Body of pancreas (tissue), 4 donors: Measurements from ENCODE around the gene FAH.

Experiments used
- CTCF ChIP-seq, 7 experiments: fragments of 450-650 bp in 4 of 7; fragments of 200-600 bp in 3 of 7; sonication (generic) in 3 of 7; IDR thresholded peaks; one replicate each; pipeline ENCODE4 v1.5.1; 2016 to 2019; ENCODE audit warnings: antibody characterized with exemption in 7 of 7
- POLR2A ChIP-seq, 3 donors: fragments of 450-650 bp; IDR thresholded peaks; one replicate each; pipeline ENCODE4 v1.6.1; 2016; ENCODE audit warnings: antibody characterized with exemption in 3 of 3, mild to moderate bottlenecking in 2 of 3

- TF ChIP-seq POLR2A (IDR thresholded peaks at IDR 0.05) (no peak), CTCF (IDR thresholded peaks at IDR 0.05) (no peak)
These were observed 33.8 kb downstream of the FAH start for GRCh38 chr15:80186597-80186996.
